ENCODE results near the gene IL22RA2.

Gene IL22RA2

DNA sequence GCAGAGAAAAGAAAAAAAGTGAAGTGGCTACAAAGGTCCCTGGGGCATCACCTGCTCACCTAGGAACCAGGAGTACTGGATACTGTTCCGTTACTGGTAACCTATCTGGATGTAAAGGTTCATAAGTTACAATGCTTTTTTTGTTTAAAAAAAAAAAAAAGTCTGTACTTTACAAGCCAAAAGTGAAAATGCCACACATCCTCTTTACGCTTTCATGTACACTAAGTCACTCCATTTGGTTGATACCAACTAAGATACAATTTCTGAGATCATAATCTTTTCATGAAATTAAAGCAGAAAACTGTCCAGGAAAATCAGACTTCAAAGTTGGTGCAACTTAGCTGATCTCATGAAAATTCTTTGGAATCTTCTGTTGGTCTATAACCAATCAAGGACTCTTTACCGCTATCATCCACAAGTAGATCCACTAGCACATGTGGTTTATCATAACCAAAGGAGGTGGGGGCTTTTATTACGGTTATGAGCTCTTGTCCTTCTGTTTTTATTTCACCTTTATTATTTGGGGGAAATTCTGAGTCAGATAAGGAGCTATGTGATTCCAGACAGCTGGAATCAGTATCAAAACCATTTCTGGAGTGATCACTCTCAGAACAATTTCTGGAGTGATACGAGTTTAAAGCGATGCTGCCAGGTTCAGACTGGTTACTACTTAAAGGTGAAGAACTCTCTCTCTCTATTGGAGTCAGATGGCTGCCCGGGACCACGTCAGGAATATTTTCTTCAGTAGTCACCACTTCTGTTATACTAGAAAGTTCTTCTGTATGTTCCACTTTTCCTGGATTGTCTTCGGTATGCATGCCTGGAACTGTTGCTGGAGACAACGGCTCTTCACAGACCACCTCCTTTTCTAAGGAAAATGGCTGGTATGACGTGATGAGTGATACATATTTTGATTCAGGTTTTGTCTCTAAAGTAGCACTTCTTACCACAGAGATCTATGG, 24.5 kb upstream of the IL22RA2 start:
- no peak for DNase-seq (ENCODE audit: low read depth)

DNA sequence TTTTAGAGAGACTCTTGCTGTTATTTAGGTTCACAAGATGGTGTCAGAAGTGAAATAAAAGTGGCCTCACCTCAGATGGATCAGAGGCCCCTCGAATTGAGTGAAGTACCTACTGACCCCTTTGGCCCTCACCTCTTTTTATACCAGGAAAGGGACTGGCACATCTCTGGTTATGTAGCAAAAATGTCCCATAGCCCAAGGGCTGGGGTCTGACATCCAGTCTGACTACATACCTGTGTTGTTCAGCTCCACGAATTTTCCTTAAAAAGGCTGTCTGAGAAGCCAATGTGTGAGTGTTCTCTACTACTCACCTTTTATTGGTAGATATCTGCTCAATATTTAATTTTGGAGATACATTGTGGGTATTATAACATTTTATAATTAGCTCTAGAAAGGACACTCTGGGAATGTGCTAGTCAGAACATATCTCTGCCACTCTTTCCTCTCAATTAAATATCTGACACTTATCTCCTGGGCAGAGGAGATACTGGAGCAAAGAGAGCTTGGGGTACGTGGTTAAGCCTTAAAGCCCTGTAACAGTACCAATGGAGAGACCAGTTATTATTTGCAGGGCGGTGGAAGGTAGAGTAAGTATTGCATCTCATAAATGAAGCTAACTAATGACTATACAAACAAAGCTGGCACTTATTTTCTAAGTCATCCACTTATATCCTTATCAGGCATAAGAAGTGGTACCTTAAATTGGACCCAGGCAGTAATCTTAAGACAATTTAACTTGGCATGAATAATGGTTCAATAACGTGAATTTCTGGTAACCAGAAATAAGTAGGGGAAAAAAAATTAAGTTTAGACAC, 20.0 kb upstream of the IL22RA2 start:
- no peak for DNase-seq (ENCODE audit: low read depth)

DNA sequence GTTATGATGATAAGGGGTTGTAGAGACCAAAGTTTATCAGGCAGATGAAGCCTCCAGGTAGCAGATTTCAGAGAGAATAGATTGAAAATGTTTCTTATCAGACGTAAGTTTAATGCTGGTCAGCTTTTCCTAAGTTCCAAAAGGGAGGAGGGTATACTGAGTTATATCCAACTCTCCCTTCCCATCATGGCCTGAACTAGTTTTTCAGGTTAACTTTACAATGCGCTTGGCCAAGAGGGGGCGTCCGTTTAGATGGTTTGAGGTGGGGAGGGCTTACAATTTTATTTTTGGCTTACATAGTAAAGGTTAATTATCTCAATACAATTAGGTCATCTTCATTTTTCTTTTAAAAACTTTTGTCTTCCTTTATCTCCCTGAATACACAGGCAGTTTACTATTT, 19.4 kb upstream of the IL22RA2 start:
- no peak for DNase-seq (ENCODE audit: low read depth)

DNA sequence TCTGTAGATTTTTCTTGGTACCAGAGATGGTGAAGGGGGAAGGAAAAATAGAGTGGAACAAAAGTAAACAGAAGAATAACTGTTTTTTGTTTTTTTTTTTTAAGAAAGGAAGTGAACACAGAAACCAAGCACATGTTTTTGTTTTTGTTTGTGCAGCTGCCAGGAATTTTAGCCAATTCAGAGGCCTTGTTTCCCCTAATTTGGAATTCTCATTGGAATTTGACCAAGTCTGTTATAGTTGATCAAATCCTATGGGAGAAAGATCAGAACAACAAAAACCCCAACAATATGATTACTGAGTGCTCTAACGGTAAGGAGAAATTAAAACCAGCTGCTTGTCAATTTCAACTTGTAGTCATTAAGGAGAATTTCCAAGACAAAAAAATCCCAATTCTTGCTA, 18.2 kb upstream of the IL22RA2 start:
- DNase-seq (ENCODE audit: low read depth): no peak

DNA sequence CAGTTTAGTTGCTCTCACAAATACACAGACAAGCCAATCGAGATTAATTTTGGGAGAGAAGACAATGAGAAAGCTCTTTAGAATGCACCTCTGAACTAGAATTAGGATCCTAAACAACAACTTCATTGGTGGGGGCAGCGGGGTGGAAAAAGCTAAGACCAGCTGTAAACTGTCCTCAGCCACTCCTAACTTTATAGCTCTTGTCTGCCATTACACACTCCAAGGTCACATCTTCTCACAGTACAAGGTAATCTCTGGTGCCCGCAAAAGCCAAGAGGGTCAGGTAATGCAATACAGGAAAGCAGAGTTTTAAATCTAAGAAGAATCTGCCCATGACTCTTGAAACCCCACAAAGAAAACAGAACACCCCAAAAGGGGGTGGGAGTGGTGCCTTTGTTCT, 17.8 kb upstream of the IL22RA2 start:
- DNase-seq (ENCODE audit: low read depth): no peak

DNA sequence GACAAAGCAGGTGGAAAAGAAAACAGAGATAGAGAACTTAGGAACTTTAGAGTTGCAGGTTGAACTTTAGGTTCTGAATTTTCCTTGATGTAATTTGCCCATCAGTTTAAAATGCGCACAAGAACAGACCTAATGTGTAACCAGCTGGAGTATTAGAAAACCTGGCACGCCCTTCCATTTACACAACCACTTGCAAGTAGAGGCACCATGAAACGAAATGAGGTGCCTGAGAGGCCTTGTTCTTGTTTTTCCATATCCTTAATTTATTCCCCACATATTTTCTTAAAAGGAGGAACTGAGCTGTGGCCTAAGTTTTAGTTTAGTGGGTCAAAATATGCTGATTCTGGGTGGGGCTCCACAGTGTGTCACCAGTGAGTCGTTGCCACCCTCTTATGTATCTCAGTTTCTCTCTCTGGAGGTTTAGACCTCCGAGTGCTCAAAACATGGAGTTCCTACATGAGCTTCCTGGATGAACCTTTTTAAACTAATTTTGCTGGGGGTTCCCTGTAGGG, 17.2 kb upstream of the IL22RA2 start:
- no peak for DNase-seq (ENCODE audit: low read depth)

DNA sequence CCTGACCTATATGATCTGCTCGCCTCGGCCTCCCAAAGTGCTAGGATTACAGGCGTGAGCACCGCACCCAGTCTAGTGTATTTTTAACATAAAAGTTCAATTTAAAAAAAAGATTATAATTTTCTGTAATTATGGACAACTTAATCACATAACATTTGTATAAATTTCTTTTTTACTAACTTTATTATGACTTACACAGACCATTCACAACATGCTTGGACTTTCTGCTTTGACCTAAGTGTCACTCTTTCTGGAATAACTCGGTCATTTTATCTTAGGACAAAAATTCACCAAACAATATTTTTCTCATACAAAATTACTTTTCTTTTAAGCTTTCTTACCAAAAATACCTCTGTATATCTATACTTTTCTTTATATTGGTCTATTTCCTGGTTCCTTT, 15.4 kb upstream of the IL22RA2 start:
- DNase-seq (ENCODE audit: low read depth): peak; percentile 52

DNA sequence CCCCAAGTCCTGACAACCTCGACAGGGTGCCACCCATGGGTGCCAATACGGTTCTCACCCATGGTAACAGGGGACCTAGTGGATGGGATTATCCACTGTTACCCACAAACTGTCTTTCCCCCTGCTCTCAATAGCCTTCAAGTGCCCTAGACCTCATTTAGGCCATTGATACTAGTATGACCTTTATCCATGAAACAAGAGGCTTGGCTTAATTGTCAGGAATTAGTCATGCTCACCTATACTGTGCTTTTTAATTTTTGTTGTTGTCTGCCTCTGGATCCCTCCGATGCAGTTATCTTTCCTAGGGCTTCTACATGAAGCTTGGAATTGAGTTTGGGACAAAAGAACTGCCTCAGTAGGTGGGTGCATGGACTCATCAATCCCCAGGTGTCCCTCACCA, 11.8 kb upstream of the IL22RA2 start:
- no peak for DNase-seq (ENCODE audit: low read depth)

DNA sequence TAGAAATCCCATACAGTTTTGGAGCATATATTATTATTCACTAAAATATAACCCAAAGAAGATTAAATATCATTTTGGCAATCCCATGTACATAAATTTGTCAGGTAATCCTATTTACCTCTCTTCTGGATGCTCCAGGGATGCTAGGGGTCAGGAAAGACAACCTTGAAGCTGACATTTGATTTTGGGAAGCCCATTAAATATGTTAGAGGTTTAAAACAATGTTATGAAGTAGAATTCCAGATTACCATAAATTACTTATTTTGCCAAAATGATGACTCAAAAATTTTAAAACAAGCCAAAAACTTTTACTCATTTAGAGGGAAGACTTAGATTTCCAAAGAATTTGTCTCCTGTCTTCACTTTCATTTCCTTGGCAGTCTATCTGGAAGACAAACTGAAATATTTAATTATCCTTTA, 9.2 kb upstream of the IL22RA2 start:
- no peak for DNase-seq (ENCODE audit: low read depth)

DNA sequence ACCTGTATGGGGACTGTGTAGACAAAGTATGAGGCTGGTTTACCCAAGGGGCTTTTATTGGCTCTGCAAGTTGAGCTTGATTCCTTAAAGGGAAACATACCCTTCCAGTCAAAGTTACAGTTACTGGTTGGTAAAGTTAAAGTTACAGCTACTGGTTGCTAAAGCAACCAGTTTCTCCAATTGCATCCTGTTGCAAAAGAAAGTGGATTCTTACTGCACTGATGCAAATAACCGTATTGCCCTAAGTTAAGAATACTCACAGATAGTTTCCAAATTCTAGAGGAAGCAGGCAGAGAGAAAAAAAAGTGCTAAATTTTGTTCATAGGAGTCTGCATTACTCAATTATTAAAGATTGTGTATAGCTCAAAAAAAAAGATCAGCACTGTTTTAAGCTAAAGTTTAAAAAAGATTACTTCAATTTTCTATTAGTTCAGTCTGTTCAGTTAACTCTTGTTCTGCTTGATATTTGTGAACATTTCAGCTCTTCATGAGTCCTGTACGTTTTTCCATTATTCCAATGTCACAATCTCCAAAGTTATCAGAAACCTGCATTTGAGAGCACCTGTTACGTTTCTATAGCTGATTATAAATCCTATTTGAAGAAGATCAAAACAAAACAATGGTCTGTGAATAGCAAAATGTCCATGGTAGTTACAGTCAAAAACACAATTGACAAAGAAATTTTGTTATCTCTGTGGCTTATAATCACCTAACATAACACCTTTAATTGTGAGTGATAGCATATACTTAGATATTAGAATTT, 8.6 kb upstream of the IL22RA2 start:
- no peak for DNase-seq (ENCODE audit: low read depth)

DNA sequence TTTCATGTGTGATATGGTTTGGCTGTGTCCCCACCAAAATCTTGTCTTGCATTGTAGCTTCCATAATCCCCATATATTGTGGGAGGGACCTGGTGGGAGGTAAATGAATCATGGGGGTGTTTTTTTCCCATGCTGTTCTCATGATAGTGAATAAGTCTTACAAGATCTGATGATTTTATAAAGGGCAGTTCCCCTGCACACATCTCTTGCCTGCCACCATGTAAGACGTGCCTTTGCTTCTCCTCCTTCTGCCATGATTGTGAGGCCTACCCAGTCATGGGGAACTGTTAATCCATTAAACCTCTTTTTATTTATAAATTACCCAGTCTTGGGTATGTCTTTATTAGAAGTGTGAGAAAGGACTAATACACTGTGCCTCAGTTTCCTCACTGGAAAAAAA, 4.2 kb upstream of the IL22RA2 start:
- no peak for DNase-seq (ENCODE audit: low read depth)

DNA sequence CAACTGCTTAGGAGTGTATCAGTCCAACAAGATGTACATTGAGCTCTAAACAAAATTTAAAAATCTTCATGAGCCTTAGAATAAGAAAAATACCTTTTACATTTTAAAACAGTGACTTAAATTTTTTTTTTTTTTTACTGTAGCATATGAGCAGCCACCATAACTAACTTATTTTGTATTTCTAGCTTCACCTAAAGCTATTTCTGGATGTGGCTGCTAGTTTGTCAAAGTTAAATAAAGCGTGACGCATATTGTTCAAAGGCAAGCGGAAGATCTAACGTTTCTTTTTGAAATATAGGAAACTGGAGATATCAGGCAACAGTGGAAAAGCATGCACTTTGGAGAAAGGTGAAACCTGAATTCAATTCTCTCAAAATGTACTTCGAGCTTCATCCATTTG, 3.3 kb upstream of the IL22RA2 start:
- DNase-seq (ENCODE audit: low read depth): no peak

DNA sequence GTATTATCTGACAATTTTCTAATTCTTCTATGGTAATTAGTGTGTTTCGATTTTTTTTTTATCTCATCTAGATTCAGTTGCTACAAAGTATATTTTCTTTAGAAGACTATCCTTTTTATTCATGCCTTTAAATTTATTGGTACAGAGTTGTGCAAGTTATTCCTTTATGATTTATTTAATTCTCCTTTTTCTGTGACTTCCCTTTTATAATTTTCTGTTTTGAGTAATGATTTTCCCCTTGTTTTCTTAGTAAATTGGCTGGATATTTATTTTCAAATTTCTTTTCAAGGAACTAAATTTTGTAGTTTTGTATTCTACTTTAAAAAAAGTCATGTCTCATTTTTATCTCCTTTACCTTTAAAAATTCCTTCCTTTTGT, 2.4 kb upstream of the IL22RA2 start:
- DNase-seq (ENCODE audit: low read depth): no peak

DNA sequence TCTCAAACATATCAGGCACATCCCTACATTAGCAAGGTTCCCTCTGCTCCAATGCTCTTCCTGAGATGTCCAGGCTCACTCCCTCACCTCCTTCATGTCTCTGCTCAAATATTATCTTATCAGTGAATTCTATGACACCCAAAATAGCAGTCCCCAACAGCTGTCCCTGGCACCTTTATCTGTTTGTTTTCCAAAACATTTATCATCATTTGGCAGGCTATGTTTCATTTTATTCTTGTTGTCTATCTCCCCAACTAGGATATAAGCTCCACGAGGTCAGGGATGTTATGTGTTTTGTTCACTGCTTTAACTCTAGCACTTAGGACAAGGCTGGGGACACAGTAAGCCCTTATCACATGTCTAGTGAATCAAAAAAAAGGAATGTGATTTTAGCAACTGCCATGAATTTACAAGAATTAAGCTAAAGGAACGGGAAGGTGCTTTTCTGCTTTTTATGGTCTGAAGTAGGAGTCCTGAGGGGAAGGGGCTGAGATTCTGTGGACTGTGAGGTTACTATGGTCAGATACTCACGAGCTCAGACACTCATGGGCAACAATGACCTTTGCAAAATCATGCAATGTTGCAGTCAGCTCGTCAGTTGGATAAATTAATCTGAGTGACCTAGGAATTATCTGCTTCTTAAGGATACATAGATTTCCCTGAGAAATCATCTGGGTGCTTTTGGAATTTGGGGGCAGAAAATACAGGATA, 1.9 kb upstream of the IL22RA2 start:
- DNase-seq (ENCODE audit: low read depth): no peak

DNA sequence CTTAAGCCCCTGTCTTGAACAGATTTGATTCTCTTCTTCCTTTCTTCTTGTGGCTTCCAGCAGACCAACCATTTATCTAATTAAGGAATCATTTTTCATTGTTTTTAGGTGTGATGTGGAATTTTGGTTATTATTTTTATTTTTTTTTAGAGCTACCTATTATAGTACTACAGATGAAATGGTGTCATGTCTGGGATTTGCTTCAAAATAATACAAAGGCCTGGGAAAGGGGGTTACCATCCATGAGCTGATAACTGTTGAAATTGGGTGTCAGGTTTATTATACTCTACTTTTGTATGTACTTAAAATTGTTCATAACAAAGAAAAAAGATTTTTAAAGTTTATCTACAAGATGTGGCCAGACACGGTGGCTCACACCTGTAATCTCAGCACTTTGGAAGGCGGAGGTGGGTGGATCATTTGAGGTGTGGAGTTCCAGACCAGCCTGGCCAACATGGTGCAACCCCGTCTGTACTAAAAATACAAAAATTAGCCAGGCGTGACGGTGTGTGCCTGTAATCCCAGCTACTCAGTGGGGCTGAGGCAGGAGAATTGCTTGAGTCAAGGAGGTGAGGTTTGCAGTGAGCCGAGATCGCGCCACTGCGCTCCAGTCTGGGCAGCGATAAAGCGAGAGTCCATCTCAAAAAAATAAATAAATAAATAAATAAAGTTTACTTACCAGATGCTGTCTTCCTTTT, 561 bp downstream of the IL22RA2 start:
- DNase-seq (ENCODE audit: low read depth): no peak

DNA sequence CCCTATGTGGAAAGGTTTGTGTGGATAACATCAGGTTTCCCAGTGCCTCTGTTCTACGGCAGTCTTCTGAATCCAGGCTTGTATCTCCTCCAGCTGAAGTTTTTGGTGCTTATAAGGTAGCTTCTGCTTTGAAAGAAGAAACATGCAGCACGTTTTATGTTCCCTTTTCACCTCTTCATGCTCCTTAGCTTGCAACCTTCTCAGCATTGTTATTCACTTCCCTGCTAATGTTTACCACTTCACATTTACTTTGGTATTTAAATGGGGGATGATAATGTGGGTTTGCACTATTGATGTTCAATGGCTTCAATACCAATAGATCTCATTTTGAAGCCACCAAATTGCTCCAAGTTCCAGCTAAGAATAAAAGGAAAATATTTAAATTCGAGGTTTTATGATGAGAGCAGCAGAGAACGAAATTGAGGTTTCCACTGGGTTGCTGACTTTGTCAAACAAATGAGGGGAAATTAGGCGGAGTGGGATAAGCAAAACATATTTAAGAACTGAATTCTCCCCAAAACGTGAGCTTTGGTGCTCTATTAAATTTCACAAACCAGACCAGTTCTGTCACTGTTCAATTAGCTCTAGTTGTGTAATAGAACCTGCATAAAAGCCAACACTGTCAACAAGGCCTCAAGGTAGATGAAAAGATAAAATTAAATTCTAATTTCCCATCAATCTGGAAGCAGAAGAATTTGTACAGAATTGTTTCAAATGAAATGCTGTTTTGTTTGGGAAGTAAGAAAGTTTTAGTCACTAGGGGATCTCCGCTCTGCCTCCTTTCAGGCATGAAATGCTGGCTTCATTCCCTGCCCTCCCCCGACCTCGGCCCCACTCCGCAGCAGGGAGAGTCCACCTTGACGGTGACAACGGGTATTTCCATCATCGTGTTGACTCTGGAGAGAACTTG, 1.4 kb downstream of the IL22RA2 start:
- DNase-seq (ENCODE audit: low read depth): no peak

DNA sequence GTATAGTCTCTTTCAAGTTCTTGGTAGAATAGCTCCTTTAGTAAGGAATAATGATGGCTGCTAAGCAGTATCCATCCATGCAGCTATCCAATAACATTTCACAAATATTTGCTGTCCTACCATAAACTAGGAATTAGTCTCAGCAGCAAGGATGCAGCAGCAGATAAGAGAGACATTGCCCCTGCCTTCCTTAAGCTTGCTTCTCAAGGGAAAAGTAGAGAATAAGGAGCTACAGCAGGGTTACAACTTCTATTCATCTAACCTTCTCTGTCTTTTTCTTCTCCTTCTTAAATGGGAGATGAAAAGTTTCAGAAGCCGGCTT, 2.4 kb downstream of the IL22RA2 start:
- DNase-seq (ENCODE audit: low read depth): no peak

DNA sequence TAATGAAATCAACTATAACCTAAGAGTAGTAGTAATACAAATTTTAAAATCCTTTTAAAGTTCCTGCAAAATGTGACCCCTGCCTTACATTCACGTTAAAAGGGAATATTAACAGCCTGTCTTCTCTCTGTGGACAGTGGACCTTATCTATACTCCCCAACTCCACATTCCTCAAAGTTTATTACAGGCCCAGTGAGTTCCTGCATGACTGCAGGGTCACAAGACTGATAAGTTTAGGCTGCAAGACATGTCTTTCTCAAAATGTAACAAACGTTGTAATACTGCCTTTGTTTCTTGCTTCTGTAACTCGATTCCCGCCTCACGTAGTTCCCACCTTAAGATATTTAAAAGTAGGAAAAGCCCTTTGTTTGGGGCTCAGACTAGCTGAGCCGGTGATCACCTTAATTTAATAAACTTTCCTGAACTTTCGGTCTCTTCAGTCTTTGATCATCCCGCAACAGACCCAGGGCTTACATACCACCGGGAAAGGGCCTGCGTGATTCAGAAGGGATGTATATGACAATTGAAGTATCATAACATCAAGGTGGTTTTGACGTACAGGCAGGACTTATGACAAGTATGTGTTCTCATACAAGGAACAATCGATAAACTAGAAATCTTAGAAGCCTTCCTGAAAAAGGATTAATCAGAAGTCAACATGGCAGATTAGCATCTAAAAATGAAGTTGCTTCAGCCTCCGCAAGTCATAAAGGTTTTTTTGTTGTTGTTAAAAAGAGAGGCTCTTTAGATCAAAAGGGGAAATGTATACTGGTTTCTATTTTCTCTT, 3.0 kb downstream of the IL22RA2 start:
- DNase-seq (ENCODE audit: low read depth): no peak

DNA sequence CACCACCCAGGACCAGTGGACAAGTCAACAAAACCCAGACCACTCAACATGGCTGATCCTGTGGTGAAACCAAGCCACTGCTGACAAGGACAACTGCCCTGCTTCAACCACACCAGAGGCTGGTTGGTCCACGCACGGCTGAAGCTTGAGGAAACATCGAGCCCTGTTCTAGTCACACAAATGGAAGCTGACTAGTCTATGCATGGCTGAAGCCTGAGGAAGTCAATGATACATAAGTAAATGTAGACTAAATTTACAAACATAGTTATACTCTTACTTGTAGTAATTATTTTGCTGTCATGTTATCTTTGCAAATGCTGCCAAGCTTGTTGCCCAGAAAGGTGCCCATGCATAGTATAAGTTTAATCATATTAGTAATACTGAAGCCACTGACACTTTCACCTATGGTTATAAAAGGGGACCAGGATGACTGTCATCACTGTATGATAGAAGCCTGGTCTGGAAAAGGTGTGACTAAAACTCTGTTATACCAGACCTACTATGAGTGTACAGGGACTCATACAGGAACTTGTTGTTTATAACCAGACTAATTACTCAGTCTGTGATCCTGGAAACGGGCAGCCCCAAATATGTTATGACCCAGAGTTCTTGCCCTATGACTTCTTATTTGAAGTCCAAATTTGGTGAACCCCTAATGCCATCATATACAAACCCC, 5.6 kb downstream of the IL22RA2 start:
- no peak for DNase-seq (ENCODE audit: low read depth)
